Adrenal gland (tissue), 5 donors: ENCODE results near the gene CCDC158.

ENCODE experiments used
- CTCF ChIP-seq, 6 experiments: fragments of 450-650 bp in 4 of 6; fragments of 200-600 bp in 2 of 6; sonication (generic) in 1 of 6; IDR thresholded peaks; 1 replicate in 5 of 6; 2 replicates in 1 of 6; pipeline versions ENCODE4 v1.5.1 to v1.8.0; 2016 to 2021; ENCODE audit warnings: antibody characterized with exemption in 6 of 6, mild to moderate bottlenecking in 2 of 6, moderate library complexity in 1 of 6
- POLR2A ChIP-seq, 2 donors: fragments of 450-650 bp; IDR thresholded peaks; one replicate each; pipeline ENCODE4 v1.6.1; 2017; ENCODE audit warnings: antibody characterized with exemption in 2 of 2, mild to moderate bottlenecking in 2 of 2, moderate library complexity in 1 of 2
- donor health status: DM: no; HTN: no; CAD: no.

- TF ChIP-seq CTCF (IDR thresholded peaks at IDR 0.05): no peak
- no peak for TF ChIP-seq POLR2A (IDR thresholded peaks at IDR 0.05)
Observed at GRCh38 chr4:76442807-76443206, 21.9 kb upstream of the CCDC158 start.
